ENCODE data around the gene PRKCA.

DNA sequence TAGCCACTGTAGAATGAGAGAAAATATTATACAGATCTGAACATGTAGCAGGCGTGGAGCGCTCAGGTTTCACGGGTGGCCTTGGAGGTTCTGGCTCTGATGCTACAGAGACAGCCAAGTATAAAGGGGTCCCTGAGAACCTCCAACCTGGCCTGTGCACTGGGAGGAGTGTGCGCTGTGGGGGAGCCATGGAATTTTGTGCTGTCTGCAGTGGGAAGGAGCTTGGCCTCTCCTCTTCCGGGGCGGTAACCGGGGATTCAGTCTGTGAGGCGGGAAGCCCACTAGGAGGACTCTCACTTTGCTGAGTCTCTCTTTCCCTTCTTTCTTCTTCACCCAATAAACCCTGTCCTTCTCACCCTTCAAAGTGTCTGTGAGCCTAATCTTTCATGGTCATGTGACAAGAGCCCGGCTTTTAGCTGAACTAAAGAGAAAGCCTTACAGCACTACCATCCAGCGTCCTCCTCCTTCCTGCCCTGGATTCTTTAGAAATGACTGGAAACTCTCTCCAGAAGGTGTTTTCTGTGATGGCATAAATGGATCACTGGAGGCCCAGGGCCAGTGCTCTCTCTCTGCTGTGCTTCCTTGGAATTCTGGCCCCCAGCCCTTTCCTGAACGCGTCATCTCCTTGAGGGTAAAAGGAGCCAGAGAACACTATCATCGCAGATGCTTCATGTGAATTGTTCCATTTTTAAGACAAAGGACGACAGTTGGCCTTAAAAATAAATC is 300.4 kb downstream of the PRKCA start:
- TF ChIP-seq EZH2 (IDR thresholded peaks at IDR 0.05) (no peak), POLR2AphosphoS5 (IDR thresholded peaks at IDR 0.05; ENCODE audit: borderline replicate concordance, low read depth, low read length) (no peak), FOXP2 (optimal IDR thresholded peaks at IDR 0.05; ENCODE audit: control extremely low read depth, extremely low read length, insufficient read depth) (no peak)

Measured in SK-N-MC (cell line).